MM.1S (cell line): ENCODE data around the gene SUDS3.
"Not testable (repeated sequence)": the region's sequence is repeated elsewhere in the genome, so short reads cannot be mapped to it uniquely, and the experiment has no call there.

Source experiments
- DNase-seq: peaks from one replicate; pipeline ENCODE4 v3.0.0-alpha.2; 2015
- H2AFZ ChIP-seq: fragments of 300-600 bp; sonication (generic); 2 replicates; pipeline ENCODE4 v1.6.0; 2016; ENCODE audit warnings: antibody characterized with exemption, low read length
- H3F3A ChIP-seq: fragments of 300-600 bp; sonication (generic); 2 replicates; pipeline ENCODE4 v1.6.1; 2016; ENCODE audit warnings: mild to moderate bottlenecking, antibody characterized with exemption, low read length, moderate library complexity, mixed read lengths; ENCODE audit not compliant: insufficient read depth
- H3K27ac ChIP-seq: fragments of 300-600 bp; sonication (generic); 2 replicates; pipeline ENCODE4 v1.5.1; 2016; ENCODE audit warnings: mild to moderate bottlenecking, low read length
- H3K27me3 ChIP-seq: fragments of 300-600 bp; sonication (generic); replicated peaks from 2 replicates; pipeline ENCODE4 v1.6.0; 2016; ENCODE audit warnings: low read length; ENCODE audit not compliant: insufficient read depth
- H3K36me3 ChIP-seq: fragments of 300-600 bp; sonication (generic); replicated peaks from 2 replicates; pipeline ENCODE4 v1.6.1; 2016; ENCODE audit warnings: mild to moderate bottlenecking, low read length, mixed read lengths; ENCODE audit not compliant: insufficient read depth
- H3K4me1 ChIP-seq: fragments of 300-600 bp; sonication (generic); 2 replicates; pipeline ENCODE4 v1.6.1; 2016; ENCODE audit warnings: low read length, mixed read lengths
- H3K4me2 ChIP-seq: fragments of 300-600 bp; sonication (generic); 2 replicates; pipeline ENCODE4 v1.6.0; 2016; ENCODE audit warnings: low read depth, low read length
- H3K4me3 ChIP-seq: fragments of 300-600 bp; sonication (generic); 2 replicates; pipeline ENCODE4 v1.5.1; 2016; ENCODE audit warnings: low read length, mixed read lengths
- H3K79me2 ChIP-seq: fragments of 300-600 bp; sonication (generic); 2 replicates; pipeline ENCODE4 v1.6.1; 2016; ENCODE audit warnings: mixed run types, low read length, mixed read lengths
- H3K9ac ChIP-seq: fragments of 300-600 bp; sonication (generic); 2 replicates; pipeline ENCODE4 v1.6.1; 2016; ENCODE audit warnings: low read length, mixed read lengths
- H3K9me2 ChIP-seq: fragments of 300-600 bp; sonication (generic); replicated peaks from 2 replicates; pipeline ENCODE4 v1.6.1; 2016; ENCODE audit warnings: mild to moderate bottlenecking, low read length, mixed read lengths; ENCODE audit not compliant: insufficient read depth
- H3K9me3 ChIP-seq: fragments of 300-600 bp; sonication (generic); replicated peaks from 2 replicates; pipeline ENCODE4 v1.6.1; 2016; ENCODE audit warnings: mild to moderate bottlenecking, low read length, mixed read lengths; ENCODE audit not compliant: insufficient read depth
- H4K20me1 ChIP-seq: fragments of 300-600 bp; sonication (generic); 2 replicates; pipeline ENCODE4 v1.6.1; 2016; ENCODE audit warnings: mild to moderate bottlenecking, low read length, moderate library complexity, mixed read lengths; ENCODE audit not compliant: insufficient read depth
- EZH2 ChIP-seq: fragments of 300-600 bp; sonication (generic); optimal IDR thresholded peaks from 2 replicates; pipeline ENCODE3; 2017; ENCODE audit warnings: low read depth, mild to moderate bottlenecking, antibody characterized with exemption, low read length, mixed read lengths
- EZH2phosphoT487 ChIP-seq: fragments of 300-600 bp; sonication (generic); IDR thresholded peaks from 2 replicates; pipeline ENCODE4 v1.6.1; 2018; ENCODE audit warnings: antibody characterized with exemption, low read length
- TF ChIP-seq, protein P1 (sequence below): fragments of 300-600 bp; sonication (generic); IDR thresholded peaks from 2 replicates; pipeline ENCODE4 v1.5.1; 2016; ENCODE audit warnings: antibody characterized with exemption, low read length, mixed read lengths

SUDS3 gene

GRCh38 chr12:118353721-118354120, 22.6 kb upstream of the SUDS3 start:
- H3K27ac ChIP-seq: no peak overlapping the region
- no peak overlapping the region for H3K4me2 ChIP-seq
- TF ChIP-seq, protein P1, sequence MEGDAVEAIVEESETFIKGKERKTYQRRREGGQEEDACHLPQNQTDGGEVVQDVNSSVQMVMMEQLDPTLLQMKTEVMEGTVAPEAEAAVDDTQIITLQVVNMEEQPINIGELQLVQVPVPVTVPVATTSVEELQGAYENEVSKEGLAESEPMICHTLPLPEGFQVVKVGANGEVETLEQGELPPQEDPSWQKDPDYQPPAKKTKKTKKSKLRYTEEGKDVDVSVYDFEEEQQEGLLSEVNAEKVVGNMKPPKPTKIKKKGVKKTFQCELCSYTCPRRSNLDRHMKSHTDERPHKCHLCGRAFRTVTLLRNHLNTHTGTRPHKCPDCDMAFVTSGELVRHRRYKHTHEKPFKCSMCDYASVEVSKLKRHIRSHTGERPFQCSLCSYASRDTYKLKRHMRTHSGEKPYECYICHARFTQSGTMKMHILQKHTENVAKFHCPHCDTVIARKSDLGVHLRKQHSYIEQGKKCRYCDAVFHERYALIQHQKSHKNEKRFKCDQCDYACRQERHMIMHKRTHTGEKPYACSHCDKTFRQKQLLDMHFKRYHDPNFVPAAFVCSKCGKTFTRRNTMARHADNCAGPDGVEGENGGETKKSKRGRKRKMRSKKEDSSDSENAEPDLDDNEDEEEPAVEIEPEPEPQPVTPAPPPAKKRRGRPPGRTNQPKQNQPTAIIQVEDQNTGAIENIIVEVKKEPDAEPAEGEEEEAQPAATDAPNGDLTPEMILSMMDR: no peak
- TF ChIP-seq EZH2phosphoT487 (no peak), EZH2 (no peak)
- no peaks in the 10 kb centered on the region for H3K9me3 ChIP-seq
- H4K20me1 ChIP-seq: no peaks in the 10 kb centered on the region
- H2AFZ ChIP-seq: no peak overlapping the region
- no peak overlapping the region for H3K4me3 ChIP-seq
- no peak for DNase-seq
- no peaks in the 10 kb centered on the region for H3K27me3 ChIP-seq
- H3K36me3 ChIP-seq: no peaks in the 10 kb centered on the region
- H3K4me1 ChIP-seq: no peaks in the 10 kb centered on the region
- no peak overlapping the region for H3K9ac ChIP-seq
- no peaks in the 10 kb centered on the region for H3K9me2 ChIP-seq
- H3K79me2 ChIP-seq: no peaks in the 10 kb centered on the region
- no peaks in the 10 kb centered on the region for H3F3A ChIP-seq

DNA sequence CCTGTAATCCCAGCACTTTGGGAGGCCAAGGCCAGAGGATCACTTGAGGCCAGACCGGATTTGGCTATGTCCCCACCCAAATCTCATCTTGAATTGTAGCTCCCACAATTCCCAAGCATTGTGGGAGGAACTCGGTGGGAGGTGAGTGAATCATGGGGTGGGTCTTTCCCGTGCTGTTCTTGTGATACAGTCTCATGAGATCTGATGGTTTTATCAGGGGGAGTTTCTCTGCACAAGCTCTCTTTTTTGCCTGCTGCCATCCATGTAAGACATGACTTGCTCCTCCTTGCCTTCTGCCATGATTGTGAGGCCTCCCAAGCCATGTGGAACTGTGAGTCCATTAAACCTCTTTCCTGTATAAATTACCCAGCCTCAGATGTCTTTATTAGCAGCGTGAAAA, 21.9 kb upstream of the SUDS3 start:
- not testable (repeated sequence) for H3K27ac ChIP-seq, H3K9ac ChIP-seq, H3K4me2 ChIP-seq, H3K4me1 ChIP-seq, H3K9me3 ChIP-seq, H3K27me3 ChIP-seq, H2AFZ ChIP-seq, H4K20me1 ChIP-seq, H3F3A ChIP-seq, DNase-seq, H3K9me2 ChIP-seq, H3K4me3 ChIP-seq, H3K79me2 ChIP-seq, H3K36me3 ChIP-seq

DNA sequence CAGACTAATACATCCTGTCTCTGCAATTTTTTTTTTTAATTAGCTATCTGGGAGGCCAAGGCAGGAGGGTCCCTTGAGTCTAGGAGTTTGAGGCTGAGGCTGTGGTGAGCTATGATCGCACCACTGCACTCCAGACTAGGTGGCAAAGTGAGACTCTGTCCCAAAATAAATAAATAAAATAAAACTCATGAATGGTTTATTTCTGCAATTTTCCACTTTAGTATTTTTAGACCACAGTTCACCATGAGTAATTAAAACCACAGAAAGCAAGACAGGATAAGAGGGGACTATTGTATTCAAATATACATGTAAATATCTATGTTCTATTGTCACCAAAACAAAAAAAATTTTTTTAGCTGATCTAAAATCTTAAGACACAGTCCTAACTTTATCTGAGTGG, 21.5 kb upstream of the SUDS3 start:
- no peak overlapping the region for H2AFZ ChIP-seq
- H3K9me3 ChIP-seq: no peaks in the 10 kb centered on the region
- no peak overlapping the region for H3K9ac ChIP-seq
- no peak overlapping the region for H3K4me2 ChIP-seq
- H3K9me2 ChIP-seq: no peaks in the 10 kb centered on the region
- H3F3A ChIP-seq: no peaks in the 10 kb centered on the region
- no peaks in the 10 kb centered on the region for H3K36me3 ChIP-seq
- DNase-seq: no peak
- no peaks in the 10 kb centered on the region for H3K4me1 ChIP-seq
- no peaks in the 10 kb centered on the region for H3K27me3 ChIP-seq
- no peak overlapping the region for H3K27ac ChIP-seq
- H3K4me3 ChIP-seq: no peak overlapping the region
- H3K79me2 ChIP-seq: no peaks in the 10 kb centered on the region
- H4K20me1 ChIP-seq: no peaks in the 10 kb centered on the region
- TF ChIP-seq, protein P1: no peak
- TF ChIP-seq EZH2phosphoT487: no peak
- no peak for TF ChIP-seq EZH2

DNA sequence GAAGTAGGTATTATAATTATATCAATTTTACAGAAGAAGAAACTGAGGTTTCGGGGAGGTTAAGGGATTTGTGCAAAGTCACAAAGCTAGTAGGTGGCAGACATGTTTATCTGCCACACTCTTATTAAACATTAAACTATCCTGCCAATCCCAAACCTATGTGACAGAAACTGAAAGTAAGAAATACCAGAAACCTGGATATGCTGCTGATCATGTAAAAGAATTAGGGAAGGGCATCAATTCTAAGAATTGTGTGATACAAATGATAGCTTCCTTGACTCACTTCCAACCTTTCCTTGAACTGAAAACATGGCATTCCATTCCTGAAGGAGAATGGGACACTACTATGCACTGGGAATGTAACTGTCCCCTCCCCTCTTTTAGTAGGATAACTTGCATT, 20.5 kb upstream of the SUDS3 start:
- no peaks in the 10 kb centered on the region for H3K9me2 ChIP-seq
- H3K4me2 ChIP-seq: no peak overlapping the region
- no peak overlapping the region for H3K9ac ChIP-seq
- H3K27ac ChIP-seq: no peak overlapping the region
- H3K79me2 ChIP-seq: no peaks in the 10 kb centered on the region
- no peaks in the 10 kb centered on the region for H3F3A ChIP-seq
- TF ChIP-seq, protein P1: no peak
- TF ChIP-seq EZH2 (no peak), EZH2phosphoT487 (no peak)
- no peaks in the 10 kb centered on the region for H3K36me3 ChIP-seq
- no peak for DNase-seq
- H2AFZ ChIP-seq: no peak overlapping the region
- no peak overlapping the region for H3K4me3 ChIP-seq
- H4K20me1 ChIP-seq: no peaks in the 10 kb centered on the region
- no peaks in the 10 kb centered on the region for H3K9me3 ChIP-seq
- H3K27me3 ChIP-seq: no peaks in the 10 kb centered on the region
- no peaks in the 10 kb centered on the region for H3K4me1 ChIP-seq
